ENCODE measurements around the gene TMEM184A.

The TMEM184A gene

GRCh38 chr7:1599640-1600395, 43.8 kb upstream of the TMEM184A start:
- Histone ChIP-seq H4K5ac (ENCODE audit: low read length) (no peak overlapping the region), H2AK5ac (ENCODE audit: low read length) (no peak overlapping the region), H3K79me2 (ENCODE audit: control insufficient read depth, insufficient read depth, low read length) (no peaks in the 10 kb centered on the region), H3K4ac (ENCODE audit: low read depth, low read length) (no peak overlapping the region), H3K4me2 (ENCODE audit: low read length) (no peak overlapping the region), H3K79me1 (ENCODE audit: low read length) (no peaks in the 10 kb centered on the region), H3K9ac (ENCODE audit: low read length) (no peak overlapping the region), H3K56ac (ENCODE audit: low read length) (no peak overlapping the region), H2BK15ac (replicated peaks; ENCODE audit: low read depth) (no peak overlapping the region), H3K18ac (ENCODE audit: low read length) (no peak overlapping the region), H3K36me3 (ENCODE audit: control insufficient read depth, insufficient read depth, low read length) (no peaks in the 10 kb centered on the region), H4K8ac (ENCODE audit: low read depth, low read length) (no peak overlapping the region), H2BK5ac (ENCODE audit: low read length) (no peak overlapping the region), H3K27me3 (ENCODE audit: insufficient read depth, low read length, poor library complexity) (no peaks in the 10 kb centered on the region), H3K4me1 (ENCODE audit: control insufficient read depth, low read depth, low read length) (no peaks in the 10 kb centered on the region), H3K27ac (ENCODE audit: low read depth, low read length) (no peak overlapping the region), H2BK120ac (ENCODE audit: low read depth, low read length) (no peak overlapping the region), H3K23ac (ENCODE audit: low read length) (no peak overlapping the region), H3K4me3 (ENCODE audit: low read length) (no peak overlapping the region)
- DNase-seq, result no peak
- WGBS (ENCODE audit: extremely low coverage, insufficient coverage, low lambda C conversion rate), result no CpG with 5 or more reads among the region's 29 CpGs

GRCh38 chr7:1598961-1599639, 43.1 kb upstream of the TMEM184A start:
- Histone ChIP-seq H3K4me3 (ENCODE audit: low read length) (no peak overlapping the region), H2BK120ac (ENCODE audit: low read depth, low read length) (no peak overlapping the region), H3K27ac (ENCODE audit: low read depth, low read length) (no peak overlapping the region), H3K79me1 (ENCODE audit: low read length) (no peaks in the 10 kb centered on the region), H3K23ac (ENCODE audit: low read length) (no peak overlapping the region), H3K36me3 (ENCODE audit: control insufficient read depth, insufficient read depth, low read length) (no peaks in the 10 kb centered on the region), H2AK5ac (ENCODE audit: low read length) (no peak overlapping the region), H3K9ac (ENCODE audit: low read length) (no peak overlapping the region), H3K4ac (ENCODE audit: low read depth, low read length) (no peak overlapping the region), H3K4me2 (ENCODE audit: low read length) (no peak overlapping the region), H3K27me3 (ENCODE audit: insufficient read depth, low read length, poor library complexity) (no peaks in the 10 kb centered on the region), H3K56ac (ENCODE audit: low read length) (no peak overlapping the region), H2BK5ac (ENCODE audit: low read length) (no peak overlapping the region), H4K5ac (ENCODE audit: low read length) (no peak overlapping the region), H4K8ac (ENCODE audit: low read depth, low read length) (no peak overlapping the region), H3K4me1 (ENCODE audit: control insufficient read depth, low read depth, low read length) (no peaks in the 10 kb centered on the region), H3K18ac (ENCODE audit: low read length) (no peak overlapping the region), H3K79me2 (ENCODE audit: control insufficient read depth, insufficient read depth, low read length) (no peaks in the 10 kb centered on the region), H2BK15ac (replicated peaks; ENCODE audit: low read depth) (no peak overlapping the region)
- no peak for DNase-seq
- no CpG with 5 or more reads among the region's 12 CpGs for WGBS (ENCODE audit: extremely low coverage, insufficient coverage, low lambda C conversion rate)

- Histone ChIP-seq H3K79me1 (ENCODE audit: low read length) (no peaks in the 10 kb centered on the region), H3K4ac (ENCODE audit: low read depth, low read length) (no peak overlapping the region), H3K27me3 (ENCODE audit: insufficient read depth, low read length, poor library complexity) (no peaks in the 10 kb centered on the region), H2BK120ac (ENCODE audit: low read depth, low read length) (no peak overlapping the region), H3K4me1 (ENCODE audit: control insufficient read depth, low read depth, low read length) (no peaks in the 10 kb centered on the region), H2AK5ac (ENCODE audit: low read length) (no peak overlapping the region), H3K27ac (ENCODE audit: low read depth, low read length) (no peak overlapping the region), H4K5ac (ENCODE audit: low read length) (no peak overlapping the region), H3K4me3 (ENCODE audit: low read length) (no peak overlapping the region), H4K8ac (ENCODE audit: low read depth, low read length) (no peak overlapping the region), H3K4me2 (ENCODE audit: low read length) (no peak overlapping the region), H3K9ac (ENCODE audit: low read length) (no peak overlapping the region), H3K36me3 (ENCODE audit: control insufficient read depth, insufficient read depth, low read length) (no peaks in the 10 kb centered on the region), H3K18ac (ENCODE audit: low read length) (no peak overlapping the region), H2BK5ac (ENCODE audit: low read length) (no peak overlapping the region), H3K23ac (ENCODE audit: low read length) (no peak overlapping the region), H3K56ac (ENCODE audit: low read length) (no peak overlapping the region), H3K79me2 (ENCODE audit: control insufficient read depth, insufficient read depth, low read length) (no peaks in the 10 kb centered on the region), H2BK15ac (replicated peaks; ENCODE audit: low read depth) (no peak overlapping the region)
- DNase-seq, result no peak
- WGBS (ENCODE audit: extremely low coverage, insufficient coverage, low lambda C conversion rate), result no CpG with 5 or more reads among the region's 7 CpGs
Measured at GRCh38 chr7:1598286-1598685, 42.3 kb upstream of the TMEM184A start.

GRCh38 chr7:1597791-1598190, 41.8 kb upstream of the TMEM184A start:
- H3K4ac ChIP-seq (ENCODE audit: low read depth, low read length), result no peak overlapping the region
- no peaks in the 10 kb centered on the region for H3K27me3 ChIP-seq (ENCODE audit: insufficient read depth, low read length, poor library complexity)
- DNase-seq, result no peak
- H3K23ac ChIP-seq (ENCODE audit: low read length), result no peak overlapping the region
- H3K79me2 ChIP-seq (ENCODE audit: control insufficient read depth, insufficient read depth, low read length), result no peaks in the 10 kb centered on the region
- H3K4me1 ChIP-seq (ENCODE audit: control insufficient read depth, low read depth, low read length), result no peaks in the 10 kb centered on the region
- WGBS (ENCODE audit: extremely low coverage, insufficient coverage, low lambda C conversion rate), result no CpG with 5 or more reads among the region's 11 CpGs
- H3K4me3 ChIP-seq (ENCODE audit: low read length), result no peak overlapping the region
- H3K36me3 ChIP-seq (ENCODE audit: control insufficient read depth, insufficient read depth, low read length), result no peaks in the 10 kb centered on the region
- H2BK15ac ChIP-seq (replicated peaks; ENCODE audit: low read depth), result no peak overlapping the region
- H3K27ac ChIP-seq (ENCODE audit: low read depth, low read length), result no peak overlapping the region
- H3K4me2 ChIP-seq (ENCODE audit: low read length), result no peak overlapping the region
- H2AK5ac ChIP-seq (ENCODE audit: low read length), result no peak overlapping the region
- H3K79me1 ChIP-seq (ENCODE audit: low read length), result no peaks in the 10 kb centered on the region
- no peak overlapping the region for H3K56ac ChIP-seq (ENCODE audit: low read length)
- H4K5ac ChIP-seq (ENCODE audit: low read length), result no peak overlapping the region
- no peak overlapping the region for H2BK120ac ChIP-seq (ENCODE audit: low read depth, low read length)
- H4K8ac ChIP-seq (ENCODE audit: low read depth, low read length), result no peak overlapping the region
- no peak overlapping the region for H3K9ac ChIP-seq (ENCODE audit: low read length)
- no peak overlapping the region for H3K18ac ChIP-seq (ENCODE audit: low read length)
- no peak overlapping the region for H2BK5ac ChIP-seq (ENCODE audit: low read length)

GRCh38 chr7:1597066-1597760, 41.2 kb upstream of the TMEM184A start:
- Histone ChIP-seq H3K27me3 (ENCODE audit: insufficient read depth, low read length, poor library complexity) (no peaks in the 10 kb centered on the region), H3K4ac (ENCODE audit: low read depth, low read length) (no peak overlapping the region), H3K56ac (ENCODE audit: low read length) (no peak overlapping the region), H2BK120ac (ENCODE audit: low read depth, low read length) (no peak overlapping the region), H2AK5ac (ENCODE audit: low read length) (no peak overlapping the region), H3K4me2 (ENCODE audit: low read length) (no peak overlapping the region), H4K8ac (ENCODE audit: low read depth, low read length) (no peak overlapping the region), H4K5ac (ENCODE audit: low read length) (no peak overlapping the region), H3K4me3 (ENCODE audit: low read length) (no peak overlapping the region), H3K27ac (ENCODE audit: low read depth, low read length) (no peak overlapping the region), H3K18ac (ENCODE audit: low read length) (no peak overlapping the region), H3K9ac (ENCODE audit: low read length) (no peak overlapping the region), H2BK15ac (replicated peaks; ENCODE audit: low read depth) (no peak overlapping the region), H3K23ac (ENCODE audit: low read length) (no peak overlapping the region), H3K79me1 (ENCODE audit: low read length) (no peaks in the 10 kb centered on the region), H3K79me2 (ENCODE audit: control insufficient read depth, insufficient read depth, low read length) (no peaks in the 10 kb centered on the region), H3K36me3 (ENCODE audit: control insufficient read depth, insufficient read depth, low read length) (no peaks in the 10 kb centered on the region), H2BK5ac (ENCODE audit: low read length) (no peak overlapping the region), H3K4me1 (ENCODE audit: control insufficient read depth, low read depth, low read length) (no peaks in the 10 kb centered on the region)
- no CpG with 5 or more reads among the region's 16 CpGs for WGBS (ENCODE audit: extremely low coverage, insufficient coverage, low lambda C conversion rate)
- DNase-seq, result no peak
